AG09319 (cell line): Measurements from ENCODE around the gene ACBD5.

Experiments used
- DNase-seq: peaks from one replicate; pipeline ENCODE4 v3.0.0-alpha.2; 2010; ENCODE audit warnings: low read depth; ENCODE audit errors: extremely low read depth
- CTCF ChIP-seq: IDR thresholded peaks from 2 replicates; pipeline ENCODE4 v1.5.1; 2011; ENCODE audit warnings: low read depth, mild to moderate bottlenecking, inconsistent platforms, low read length, moderate library complexity

ACBD5 gene

GRCh38 chr10:27145937-27146336 is 94.7 kb downstream of the ACBD5 start:
- DNase-seq, result no peak
- TF ChIP-seq CTCF, result no peak
